HepG2 (cell line): ENCODE measurements around the gene TSHB. TPM values are rescaled to one million over a fixed set of nuclear protein-coding genes. Genes with fewer than 3 reads are reported as not detected.

ENCODE experiments used
- FOXA1 ChIP-seq, 2 experiments: fragments of 450-650 bp in 1 of 2; sonication (generic) in 1 of 2; formaldehyde crosslinking in 1 of 2; IDR thresholded peaks; 2 replicates each; pipeline versions ENCODE4 v1.4.0 to v1.6.1; 2016 to 2020; ENCODE audit warnings: missing genetic modification reagents in 1 of 2
- HDAC2 ChIP-seq: sonication (generic); formaldehyde crosslinking; IDR thresholded peaks from 2 replicates; pipeline ENCODE4 v1.4.0; 2020; ENCODE audit warnings: missing genetic modification reagents
- HNRNPK ChIP-seq: fragments of 200-400 bp; formaldehyde crosslinking; IDR thresholded peaks from 2 replicates; pipeline ENCODE4 v1.6.1; 2018; ENCODE audit warnings: low read length, low read depth, moderate library complexity, mild to moderate bottlenecking; ENCODE audit not compliant: poor library complexity, severe bottlenecking
- ISL2 ChIP-seq: sonication (generic); formaldehyde crosslinking; IDR thresholded peaks from 2 replicates; pipeline ENCODE4 v1.5.0; 2020; ENCODE audit warnings: missing genetic modification reagents
- KAT8 ChIP-seq: IDR thresholded peaks from 2 replicates; pipeline ENCODE4 v1.6.1; 2016; ENCODE audit warnings: missing genetic modification reagents, missing compliant biosample characterization
- MEF2D ChIP-seq: sonication (generic); formaldehyde crosslinking; IDR thresholded peaks from 2 replicates; pipeline ENCODE4 v1.5.1; 2020; ENCODE audit warnings: mild to moderate bottlenecking, missing genetic modification reagents
- NCOA2 ChIP-seq: sonication (generic); formaldehyde crosslinking; IDR thresholded peaks from 2 replicates; pipeline ENCODE4 v1.8.0; 2022; ENCODE audit warnings: inconsistent platforms
- NCOR1 ChIP-seq: fragments of 200-600 bp; sonication (generic); IDR thresholded peaks from 2 replicates; pipeline ENCODE4 v1.7.0; 2017; ENCODE audit warnings: antibody characterized with exemption, low read length, borderline replicate concordance
- POGZ ChIP-seq: sonication (generic); formaldehyde crosslinking; IDR thresholded peaks from 2 replicates; pipeline ENCODE4 v1.4.0; 2020; ENCODE audit warnings: mild to moderate bottlenecking, missing genetic modification reagents
- PRPF4 ChIP-seq: fragments of 200-400 bp; formaldehyde crosslinking; IDR thresholded peaks from 2 replicates; pipeline ENCODE4 v1.6.1; 2016; ENCODE audit warnings: low read length, low read depth; ENCODE audit not compliant: poor library complexity, severe bottlenecking
- RARG ChIP-seq: sonication (generic); formaldehyde crosslinking; IDR thresholded peaks from 2 replicates; pipeline ENCODE4 v1.4.0; 2020; ENCODE audit warnings: low read depth, mild to moderate bottlenecking, missing genetic modification reagents
- YEATS4 ChIP-seq: sonication (generic); formaldehyde crosslinking; IDR thresholded peaks from 2 replicates; pipeline ENCODE4 v1.4.0; 2020; ENCODE audit warnings: missing genetic modification reagents, borderline replicate concordance
- ZBTB20 ChIP-seq: sonication (generic); formaldehyde crosslinking; IDR thresholded peaks from 2 replicates; pipeline ENCODE4 v1.8.1; 2023; ENCODE audit warnings: missing genetic modification reagents, low read depth, mild to moderate bottlenecking, borderline replicate concordance
- ZBTB7B ChIP-seq: sonication (generic); formaldehyde crosslinking; IDR thresholded peaks from 2 replicates; pipeline ENCODE4 v1.4.0; 2020; ENCODE audit warnings: missing genetic modification reagents
- ZFYVE20 ChIP-seq: sonication (generic); formaldehyde crosslinking; IDR thresholded peaks from 2 replicates; pipeline ENCODE4 v1.8.0; 2023; ENCODE audit warnings: low read depth, mild to moderate bottlenecking, moderate library complexity, missing genetic modification reagents, borderline replicate concordance
- ZMYM3 ChIP-seq: sonication (generic); formaldehyde crosslinking; IDR thresholded peaks from 2 replicates; pipeline ENCODE4 v1.5.1; 2020; ENCODE audit warnings: mild to moderate bottlenecking, missing genetic modification reagents
- ZNF383 ChIP-seq: sonication (generic); formaldehyde crosslinking; IDR thresholded peaks from 2 replicates; pipeline ENCODE4 v1.4.0; 2020; ENCODE audit warnings: missing genetic modification reagents, mild to moderate bottlenecking, borderline replicate concordance
- polyA plus RNA-seq, 8 experiments: library from polyadenylated mRNA; depleted of rRNA in 3 of 8; stranded (reverse) in 7 of 8; unstranded in 1 of 8; fragments of >200 nt; fragmentation: Illumina TruSeq in 4 of 8; extraction: Trizol in 4 of 8; gene quantifications; 2 replicates each; pipeline versions ENCODE4 v1.2.1 to v1.2.3, GENCODE V29; 2011 to 2016; ENCODE audit warnings: low read depth in 4 of 8, missing spikeins in 1 of 8, mixed read lengths in 1 of 8; ENCODE audit not compliant: insufficient read depth in 1 of 8
- total RNA-seq, 5 experiments: library from RNA; depleted of rRNA; stranded (reverse); fragments of >200 nt; fragmentation: Illumina TruSeq; extraction: Trizol; gene quantifications; 2 replicates each; pipeline ENCODE4 v1.2.3, GENCODE V29; 2016; ENCODE audit warnings: low read depth in 1 of 5
- TF ChIP-seq, protein P1 (sequence below): sonication (generic); formaldehyde crosslinking; IDR thresholded peaks from 2 replicates; pipeline ENCODE4 v1.4.0; 2020; ENCODE audit warnings: low read depth, missing genetic modification reagents
- TF ChIP-seq, protein P2 (sequence below): sonication (generic); formaldehyde crosslinking; IDR thresholded peaks from 2 replicates; pipeline ENCODE4 v1.5.1; 2020; ENCODE audit warnings: mild to moderate bottlenecking, missing genetic modification reagents, borderline replicate concordance
- TF ChIP-seq, protein P3 (sequence below): sonication (generic); formaldehyde crosslinking; IDR thresholded peaks from 2 replicates; pipeline ENCODE4 v1.8.1; 2023; ENCODE audit warnings: mild to moderate bottlenecking, missing genetic modification reagents, borderline replicate concordance

The TSHB gene
- total and polyA plus RNA-seq, 2 of the 13 experiments (the other 11 are each of a cell fraction or from before 2014, with no cell fraction given), result not detected

DNA sequence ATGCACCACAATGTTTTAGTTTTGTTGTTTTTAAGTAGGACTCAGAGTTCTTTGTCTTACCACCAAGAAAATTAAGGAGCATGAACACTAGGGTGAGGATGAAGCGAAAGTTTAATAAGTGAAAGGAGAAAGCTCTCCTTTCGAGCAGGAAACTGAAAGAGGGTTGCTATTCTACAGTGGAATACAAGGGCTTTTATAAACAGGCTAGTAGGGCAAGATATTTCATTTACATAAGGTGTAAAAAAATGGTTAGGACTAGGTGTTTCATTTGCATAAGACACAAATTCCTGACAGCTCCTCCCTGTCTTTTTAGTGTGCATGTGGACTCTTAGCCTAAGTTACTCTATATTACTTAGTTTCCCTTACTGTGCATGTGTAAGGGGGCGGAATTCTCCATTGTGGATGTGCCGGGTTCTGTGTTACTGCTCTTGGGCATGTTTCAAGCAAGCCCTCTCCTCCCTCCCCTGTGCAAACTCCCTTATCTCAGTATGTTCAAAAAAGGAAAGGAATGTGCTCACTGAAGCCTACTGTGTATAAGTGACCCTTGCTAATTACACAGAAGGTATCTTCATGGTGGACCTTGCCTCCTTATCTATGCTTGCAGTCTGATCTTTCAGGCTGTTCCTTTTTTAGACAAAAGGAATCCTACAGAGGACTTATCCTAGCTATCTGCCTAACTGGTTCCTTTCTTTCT lies 7.3 kb downstream of the TSHB start (continued):
- TF ChIP-seq, protein P1, sequence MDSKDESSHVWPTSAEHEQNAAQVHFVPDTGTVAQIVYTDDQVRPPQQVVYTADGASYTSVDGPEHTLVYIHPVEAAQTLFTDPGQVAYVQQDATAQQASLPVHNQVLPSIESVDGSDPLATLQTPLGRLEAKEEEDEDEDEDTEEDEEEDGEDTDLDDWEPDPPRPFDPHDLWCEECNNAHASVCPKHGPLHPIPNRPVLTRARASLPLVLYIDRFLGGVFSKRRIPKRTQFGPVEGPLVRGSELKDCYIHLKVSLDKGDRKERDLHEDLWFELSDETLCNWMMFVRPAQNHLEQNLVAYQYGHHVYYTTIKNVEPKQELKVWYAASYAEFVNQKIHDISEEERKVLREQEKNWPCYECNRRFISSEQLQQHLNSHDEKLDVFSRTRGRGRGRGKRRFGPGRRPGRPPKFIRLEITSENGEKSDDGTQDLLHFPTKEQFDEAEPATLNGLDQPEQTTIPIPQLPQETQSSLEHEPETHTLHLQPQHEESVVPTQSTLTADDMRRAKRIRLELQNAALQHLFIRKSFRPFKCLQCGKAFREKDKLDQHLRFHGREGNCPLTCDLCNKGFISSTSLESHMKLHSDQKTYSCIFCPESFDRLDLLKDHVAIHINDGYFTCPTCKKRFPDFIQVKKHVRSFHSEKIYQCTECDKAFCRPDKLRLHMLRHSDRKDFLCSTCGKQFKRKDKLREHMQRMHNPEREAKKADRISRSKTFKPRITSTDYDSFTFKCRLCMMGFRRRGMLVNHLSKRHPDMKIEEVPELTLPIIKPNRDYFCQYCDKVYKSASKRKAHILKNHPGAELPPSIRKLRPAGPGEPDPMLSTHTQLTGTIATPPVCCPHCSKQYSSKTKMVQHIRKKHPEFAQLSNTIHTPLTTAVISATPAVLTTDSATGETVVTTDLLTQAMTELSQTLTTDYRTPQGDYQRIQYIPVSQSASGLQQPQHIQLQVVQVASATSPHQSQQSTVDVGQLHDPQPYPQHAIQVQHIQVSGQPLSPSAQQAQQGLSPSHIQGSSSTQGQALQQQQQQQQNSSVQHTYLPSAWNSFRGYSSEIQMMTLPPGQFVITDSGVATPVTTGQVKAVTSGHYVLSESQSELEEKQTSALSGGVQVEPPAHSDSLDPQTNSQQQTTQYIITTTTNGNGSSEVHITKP (CRISPR knock-in tag), result 0 out of 2 replicates have a peak, but pooled peaks have one; percentile 35
- TF ChIP-seq ZBTB7B, result no peak
- no peak for TF ChIP-seq NCOR1
- TF ChIP-seq, protein P2, sequence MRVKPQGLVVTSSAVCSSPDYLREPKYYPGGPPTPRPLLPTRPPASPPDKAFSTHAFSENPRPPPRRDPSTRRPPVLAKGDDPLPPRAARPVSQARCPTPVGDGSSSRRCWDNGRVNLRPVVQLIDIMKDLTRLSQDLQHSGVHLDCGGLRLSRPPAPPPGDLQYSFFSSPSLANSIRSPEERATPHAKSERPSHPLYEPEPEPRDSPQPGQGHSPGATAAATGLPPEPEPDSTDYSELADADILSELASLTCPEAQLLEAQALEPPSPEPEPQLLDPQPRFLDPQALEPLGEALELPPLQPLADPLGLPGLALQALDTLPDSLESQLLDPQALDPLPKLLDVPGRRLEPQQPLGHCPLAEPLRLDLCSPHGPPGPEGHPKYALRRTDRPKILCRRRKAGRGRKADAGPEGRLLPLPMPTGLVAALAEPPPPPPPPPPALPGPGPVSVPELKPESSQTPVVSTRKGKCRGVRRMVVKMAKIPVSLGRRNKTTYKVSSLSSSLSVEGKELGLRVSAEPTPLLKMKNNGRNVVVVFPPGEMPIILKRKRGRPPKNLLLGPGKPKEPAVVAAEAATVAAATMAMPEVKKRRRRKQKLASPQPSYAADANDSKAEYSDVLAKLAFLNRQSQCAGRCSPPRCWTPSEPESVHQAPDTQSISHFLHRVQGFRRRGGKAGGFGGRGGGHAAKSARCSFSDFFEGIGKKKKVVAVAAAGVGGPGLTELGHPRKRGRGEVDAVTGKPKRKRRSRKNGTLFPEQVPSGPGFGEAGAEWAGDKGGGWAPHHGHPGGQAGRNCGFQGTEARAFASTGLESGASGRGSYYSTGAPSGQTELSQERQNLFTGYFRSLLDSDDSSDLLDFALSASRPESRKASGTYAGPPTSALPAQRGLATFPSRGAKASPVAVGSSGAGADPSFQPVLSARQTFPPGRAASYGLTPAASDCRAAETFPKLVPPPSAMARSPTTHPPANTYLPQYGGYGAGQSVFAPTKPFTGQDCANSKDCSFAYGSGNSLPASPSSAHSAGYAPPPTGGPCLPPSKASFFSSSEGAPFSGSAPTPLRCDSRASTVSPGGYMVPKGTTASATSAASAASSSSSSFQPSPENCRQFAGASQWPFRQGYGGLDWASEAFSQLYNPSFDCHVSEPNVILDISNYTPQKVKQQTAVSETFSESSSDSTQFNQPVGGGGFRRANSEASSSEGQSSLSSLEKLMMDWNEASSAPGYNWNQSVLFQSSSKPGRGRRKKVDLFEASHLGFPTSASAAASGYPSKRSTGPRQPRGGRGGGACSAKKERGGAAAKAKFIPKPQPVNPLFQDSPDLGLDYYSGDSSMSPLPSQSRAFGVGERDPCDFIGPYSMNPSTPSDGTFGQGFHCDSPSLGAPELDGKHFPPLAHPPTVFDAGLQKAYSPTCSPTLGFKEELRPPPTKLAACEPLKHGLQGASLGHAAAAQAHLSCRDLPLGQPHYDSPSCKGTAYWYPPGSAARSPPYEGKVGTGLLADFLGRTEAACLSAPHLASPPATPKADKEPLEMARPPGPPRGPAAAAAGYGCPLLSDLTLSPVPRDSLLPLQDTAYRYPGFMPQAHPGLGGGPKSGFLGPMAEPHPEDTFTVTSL, result peak; percentile 44; the same call in 1 of the 2 replicates
- peak; percentile 22; the same call in 1 of the 2 replicates for TF ChIP-seq ZBTB20 (CRISPR knock-in tag)
- peak; percentile 79 for TF ChIP-seq HDAC2 (CRISPR knock-in tag)
- TF ChIP-seq PRPF4, result no peak
- TF ChIP-seq YEATS4 (CRISPR knock-in tag), result peak; percentile 54; the same call in 1 of the 2 replicates
- peak; percentile 95 for TF ChIP-seq MEF2D (CRISPR knock-in tag)
- peak; percentile 60; the same call in 1 of the 2 replicates for TF ChIP-seq ISL2 (CRISPR knock-in tag)
- TF ChIP-seq, protein P3, sequence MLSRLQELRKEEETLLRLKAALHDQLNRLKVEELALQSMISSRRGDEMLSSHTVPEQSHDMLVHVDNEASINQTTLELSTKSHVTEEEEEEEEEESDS, result no peak
- TF ChIP-seq HNRNPK, result no peak
- TF ChIP-seq ZFYVE20 (CRISPR knock-in tag), result no peak
- TF ChIP-seq FOXA1 (IDR thresholded peaks at IDR 0.05), result no peak
- peak; percentile 68 for TF ChIP-seq FOXA1 (CRISPR knock-in tag; IDR thresholded peaks at IDR 0.05)
- TF ChIP-seq ZMYM3 (CRISPR knock-in tag), result peak; percentile 45; the same call in 1 of the 2 replicates
- no peak for TF ChIP-seq RARG (CRISPR knock-in tag)
- TF ChIP-seq NCOA2, result peak; percentile 49; the same call in 1 of the 2 replicates
- TF ChIP-seq KAT8 (CRISPR knock-in tag), result peak; percentile 21; the same call in 1 of the 2 replicates
- TF ChIP-seq POGZ (CRISPR knock-in tag), result peak; percentile 70
- TF ChIP-seq ZNF383, result peak; percentile 48; the same call in 1 of the 2 replicates
